Gastroesophageal sphincter (tissue), 3 donors: ENCODE results near the gene NIPA2.

Experiments
- CTCF ChIP-seq, 4 experiments: fragments of 200-600 bp in 2 of 4; fragments of 450-650 bp in 2 of 4; sonication (generic) in 1 of 4; IDR thresholded peaks; one replicate each; pipeline ENCODE4 v1.5.1; 2017 to 2019; ENCODE audit warnings: antibody characterized with exemption in 4 of 4, mild to moderate bottlenecking in 2 of 4, moderate library complexity in 2 of 4
- EP300 ChIP-seq: sonication (generic); formaldehyde crosslinking; IDR thresholded peaks from one replicate; pipeline ENCODE4 v1.6.1; 2017; ENCODE audit warnings: antibody characterized with exemption, mild to moderate bottlenecking
- POLR2A ChIP-seq, 2 donors: fragments of 450-650 bp; IDR thresholded peaks; one replicate each; pipeline ENCODE4 v1.6.1; 2017; ENCODE audit warnings: antibody characterized with exemption in 2 of 2, mild to moderate bottlenecking in 2 of 2, moderate library complexity in 1 of 2
- POLR2AphosphoS5 ChIP-seq: sonication (generic); formaldehyde crosslinking; IDR thresholded peaks from one replicate; pipeline ENCODE4 v1.6.1; 2017; ENCODE audit warnings: antibody characterized with exemption

DNA sequence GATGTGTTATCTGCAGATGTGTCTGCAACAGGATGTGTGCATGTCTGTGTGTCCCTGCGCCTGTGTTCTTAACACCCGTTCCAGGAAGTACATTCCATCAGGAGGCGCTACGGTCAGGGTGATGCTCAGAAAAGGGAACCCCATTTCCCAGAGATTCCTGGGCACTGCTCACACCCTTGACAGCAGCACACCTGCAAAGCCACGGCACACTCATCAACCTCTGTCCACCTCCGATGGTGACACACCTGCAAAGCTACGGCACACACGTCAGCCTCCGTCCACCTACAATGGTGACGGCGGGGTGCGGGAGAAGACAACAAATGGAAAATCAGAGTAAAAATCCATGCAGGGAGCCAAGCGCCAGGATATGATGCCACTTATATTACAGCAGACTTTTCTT lies 55.4 kb downstream of the NIPA2 start:
- TF ChIP-seq POLR2A (IDR thresholded peaks at IDR 0.05) (no peak), CTCF (IDR thresholded peaks at IDR 0.05) (no peak), POLR2AphosphoS5 (no peak), EP300 (no peak)
